ENCODE results near the gene CTNS.

CTNS gene

GRCh38 chr17:3657874-3658783, 21.6 kb downstream of the CTNS start:
- in situ Hi-C loops (cut with MboI; ENCODE audit: low sequenced_read_pairs), result no loop called here

GRCh38 chr17:3658784-3659449, 22.4 kb downstream of the CTNS start:
- in situ Hi-C loops (cut with MboI; ENCODE audit: low sequenced_read_pairs), result no loop called here

- in situ Hi-C loops (cut with MboI; ENCODE audit: low sequenced_read_pairs), result no loop called here
These were observed 23.1 kb downstream of the CTNS start for GRCh38 chr17:3659541-3660111.

GRCh38 chr17:3660311-3660891, 23.8 kb downstream of the CTNS start:
- in situ Hi-C loops (cut with MboI; ENCODE audit: low sequenced_read_pairs), result no loop called here

GRCh38 chr17:3663102-3664011, 26.8 kb downstream of the CTNS start:
- in situ Hi-C loops (cut with MboI; ENCODE audit: low sequenced_read_pairs), result no loop called here

- in situ Hi-C loops (cut with MboI; ENCODE audit: low sequenced_read_pairs), result no loop called here
These were observed 29.3 kb downstream of the CTNS start for GRCh38 chr17:3665834-3666233.

- in situ Hi-C loops (cut with MboI; ENCODE audit: low sequenced_read_pairs), result no loop called here
These were observed 30.0 kb downstream of the CTNS start for GRCh38 chr17:3666516-3666915.

- in situ Hi-C loops (cut with MboI; ENCODE audit: low sequenced_read_pairs), result no loop called here
These were observed 31.1 kb downstream of the CTNS start for GRCh38 chr17:3667366-3668278.

- in situ Hi-C loops (cut with MboI; ENCODE audit: low sequenced_read_pairs), result no loop called here
These were observed 31.9 kb downstream of the CTNS start, which contains the start of the genes EMC6 and TAX1BP3 for GRCh38 chr17:3668279-3669084. Gene EMC6 (plus strand): TSS chr17:3668812. CDS start chr17:3669147, 335 bp downstream. Gene TAX1BP3 (minus strand): TSS chr17:3668578. CDS start chr17:3668526, 52 bp downstream.

GRCh38 chr17:3669085-3669347, 32.5 kb downstream of the CTNS start:
- in situ Hi-C loops (cut with MboI; ENCODE audit: low sequenced_read_pairs), result no loop called here

GRCh38 chr17:3669548-3669947, 33.0 kb downstream of the CTNS start:
- in situ Hi-C loops (cut with MboI; ENCODE audit: low sequenced_read_pairs), result no loop called here

- in situ Hi-C loops (cut with MboI; ENCODE audit: low sequenced_read_pairs), result no loop called here
These were observed 36.0 kb downstream of the CTNS start for GRCh38 chr17:3672571-3672970.

GRCh38 chr17:3675886-3676285, 39.3 kb downstream of the CTNS start:
- in situ Hi-C loops (cut with MboI; ENCODE audit: low sequenced_read_pairs), result no loop called here

- in situ Hi-C loops (cut with MboI; ENCODE audit: low sequenced_read_pairs), result no loop called here
These were observed 41.7 kb downstream of the CTNS start for GRCh38 chr17:3678095-3678820.

GRCh38 chr17:3678821-3679530, 42.4 kb downstream of the CTNS start:
- in situ Hi-C loops (cut with MboI; ENCODE audit: low sequenced_read_pairs), result no loop called here

- in situ Hi-C loops (cut with MboI; ENCODE audit: low sequenced_read_pairs), result no loop called here
These were observed 43.1 kb downstream of the CTNS start for GRCh38 chr17:3679531-3680126.

- in situ Hi-C loops (cut with MboI; ENCODE audit: low sequenced_read_pairs), result no loop called here
These were observed 44.5 kb downstream of the CTNS start for GRCh38 chr17:3681057-3681456.
